GM12878 (cell line): ENCODE data around the gene RALGPS1.

Experiments
- CTCF ChIP-seq, 3 experiments: IDR thresholded peaks in 2 of 3; conservative IDR thresholded peaks in 1 of 3; 2 replicates each; pipeline ENCODE4 v1.5.1; 2011; ENCODE audit warnings: low read depth in 3 of 3, low read length in 3 of 3, mild to moderate bottlenecking in 3 of 3, control low read depth in 2 of 3, moderate library complexity in 2 of 3, inconsistent platforms in 1 of 3, mixed read lengths in 1 of 3; ENCODE audit not compliant: control insufficient read depth in 2 of 3, insufficient read depth in 1 of 3; ENCODE audit errors: extremely low read depth in 1 of 3
- HDGF ChIP-seq: fragments of 450-650 bp; IDR thresholded peaks from 2 replicates; pipeline ENCODE4 v1.6.1; 2016; ENCODE audit warnings: antibody characterized with exemption
- IRF3 ChIP-seq: fragments of 450-650 bp; IDR thresholded peaks from 2 replicates; pipeline ENCODE4 v1.6.1; 2014; ENCODE audit warnings: mild to moderate bottlenecking
- LARP7 ChIP-seq: fragments of 450-650 bp; IDR thresholded peaks from 2 replicates; pipeline ENCODE4 v1.6.1; 2017; ENCODE audit warnings: mild to moderate bottlenecking
- POLR2A ChIP-seq: IDR thresholded peaks from 2 replicates; pipeline ENCODE4 v1.6.1; 2011; ENCODE audit warnings: low read depth, mild to moderate bottlenecking, low read length
- RAD21 ChIP-seq: IDR thresholded peaks from 2 replicates; pipeline ENCODE4 v1.6.1; 2011; ENCODE audit warnings: mild to moderate bottlenecking, low read depth, low read length, moderate library complexity; ENCODE audit not compliant: insufficient read depth
- ZZZ3 ChIP-seq: IDR thresholded peaks from 2 replicates; pipeline ENCODE4 v1.6.1; 2011; ENCODE audit warnings: low read depth; ENCODE audit not compliant: control insufficient read depth, insufficient read length

DNA sequence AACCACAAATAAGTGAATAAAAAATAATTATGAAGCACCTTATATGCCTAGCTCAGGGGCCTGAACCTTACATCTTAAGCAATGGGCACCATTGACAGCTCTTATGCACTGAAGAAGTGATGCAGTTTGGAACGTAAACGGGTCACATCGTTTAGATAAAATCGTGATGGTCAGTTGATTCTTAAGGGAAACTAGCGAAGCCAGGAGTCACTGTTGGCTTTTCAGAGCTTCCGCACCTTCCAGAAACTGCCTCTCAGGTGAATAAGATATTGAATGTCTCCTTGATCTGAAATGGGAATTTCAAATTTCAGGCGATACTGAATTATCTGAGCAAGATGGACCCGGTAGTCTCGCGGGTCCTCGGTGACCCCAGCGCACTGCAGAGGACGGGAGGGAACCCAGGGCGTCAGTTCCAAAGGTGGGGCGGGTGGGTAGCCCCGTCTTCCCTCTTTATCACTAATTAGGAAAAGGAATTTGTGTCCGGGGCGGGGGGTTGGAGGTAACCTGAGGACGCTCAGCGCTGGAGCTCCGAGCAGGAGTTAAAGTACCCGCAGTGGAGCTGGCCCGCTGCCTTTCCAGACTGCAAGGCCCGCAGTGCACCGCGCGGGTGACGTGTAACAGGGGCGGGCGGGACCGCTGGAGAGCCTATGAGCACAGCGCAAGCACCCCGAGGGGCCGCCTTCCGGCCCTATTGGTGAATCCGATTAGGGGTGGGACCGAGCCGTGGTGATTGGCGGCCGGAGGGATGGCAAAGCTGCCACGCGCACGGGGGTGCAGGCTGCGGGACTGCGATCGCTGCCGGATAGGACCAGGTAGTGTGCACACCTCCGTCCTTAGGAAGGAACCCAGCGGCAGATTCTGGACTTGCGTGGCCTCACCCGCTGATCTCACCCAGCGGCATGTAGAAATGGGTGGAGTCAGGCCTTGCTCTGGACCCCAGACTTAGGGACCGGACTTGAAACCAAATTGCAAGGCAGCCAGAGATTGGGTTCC is 330.3 kb downstream of the RALGPS1 start:
- peak; percentile 63; the same call in 1 of the 2 replicates for TF ChIP-seq HDGF
- TF ChIP-seq POLR2A, result peak; percentile 87
- no peak for TF ChIP-seq CTCF (IDR thresholded peaks at IDR 0.05 in 2 of 3, conservative IDR thresholded peaks at IDR 0.05 in 1 of 3; ENCODE audit: control insufficient read depth in 2 of 3, extremely low read depth in 1 of 3, insufficient read depth in 1 of 3, low read depth in 3 of 3, low read length in 3 of 3)
- TF ChIP-seq IRF3, result peak; percentile 79
- no peak for TF ChIP-seq RAD21
- no peak for TF ChIP-seq ZZZ3
- no peak for TF ChIP-seq LARP7
